ENCODE measurements around the gene MYPN. TPM values are rescaled to one million over a fixed set of nuclear protein-coding genes. Genes with fewer than 3 reads are reported as not detected.
A peak's percentile ranks its signal among the peaks of the same experiment; 100 is the strongest.

The MYPN gene, protein sequence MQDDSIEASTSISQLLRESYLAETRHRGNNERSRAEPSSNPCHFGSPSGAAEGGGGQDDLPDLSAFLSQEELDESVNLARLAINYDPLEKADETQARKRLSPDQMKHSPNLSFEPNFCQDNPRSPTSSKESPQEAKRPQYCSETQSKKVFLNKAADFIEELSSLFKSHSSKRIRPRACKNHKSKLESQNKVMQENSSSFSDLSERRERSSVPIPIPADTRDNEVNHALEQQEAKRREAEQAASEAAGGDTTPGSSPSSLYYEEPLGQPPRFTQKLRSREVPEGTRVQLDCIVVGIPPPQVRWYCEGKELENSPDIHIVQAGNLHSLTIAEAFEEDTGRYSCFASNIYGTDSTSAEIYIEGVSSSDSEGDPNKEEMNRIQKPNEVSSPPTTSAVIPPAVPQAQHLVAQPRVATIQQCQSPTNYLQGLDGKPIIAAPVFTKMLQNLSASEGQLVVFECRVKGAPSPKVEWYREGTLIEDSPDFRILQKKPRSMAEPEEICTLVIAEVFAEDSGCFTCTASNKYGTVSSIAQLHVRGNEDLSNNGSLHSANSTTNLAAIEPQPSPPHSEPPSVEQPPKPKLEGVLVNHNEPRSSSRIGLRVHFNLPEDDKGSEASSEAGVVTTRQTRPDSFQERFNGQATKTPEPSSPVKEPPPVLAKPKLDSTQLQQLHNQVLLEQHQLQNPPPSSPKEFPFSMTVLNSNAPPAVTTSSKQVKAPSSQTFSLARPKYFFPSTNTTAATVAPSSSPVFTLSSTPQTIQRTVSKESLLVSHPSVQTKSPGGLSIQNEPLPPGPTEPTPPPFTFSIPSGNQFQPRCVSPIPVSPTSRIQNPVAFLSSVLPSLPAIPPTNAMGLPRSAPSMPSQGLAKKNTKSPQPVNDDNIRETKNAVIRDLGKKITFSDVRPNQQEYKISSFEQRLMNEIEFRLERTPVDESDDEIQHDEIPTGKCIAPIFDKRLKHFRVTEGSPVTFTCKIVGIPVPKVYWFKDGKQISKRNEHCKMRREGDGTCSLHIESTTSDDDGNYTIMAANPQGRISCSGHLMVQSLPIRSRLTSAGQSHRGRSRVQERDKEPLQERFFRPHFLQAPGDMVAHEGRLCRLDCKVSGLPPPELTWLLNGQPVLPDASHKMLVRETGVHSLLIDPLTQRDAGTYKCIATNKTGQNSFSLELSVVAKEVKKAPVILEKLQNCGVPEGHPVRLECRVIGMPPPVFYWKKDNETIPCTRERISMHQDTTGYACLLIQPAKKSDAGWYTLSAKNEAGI (N-terminal part only)
- total RNA-seq = 1.5 and 1.8 TPM in 2 replicates

DNA sequence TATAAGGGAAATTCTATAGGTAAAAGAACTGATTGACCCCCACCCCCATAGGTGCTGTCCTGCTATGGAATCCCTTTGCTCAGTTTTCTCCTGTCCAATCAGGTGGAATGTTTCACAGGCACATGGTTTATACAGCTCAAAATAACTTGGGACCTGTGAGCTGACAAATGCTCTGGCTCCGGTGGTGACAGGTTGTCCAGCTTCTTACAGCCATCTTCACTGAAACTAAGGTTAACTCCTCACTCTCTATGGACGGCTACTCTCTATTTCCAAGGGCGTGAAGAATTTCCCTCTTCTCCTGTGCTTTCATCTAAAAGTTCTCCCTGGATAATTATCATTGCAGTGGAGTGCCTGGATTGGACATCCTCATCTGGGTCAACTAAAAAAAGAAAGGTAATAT, at the start of gene MYPN:
TSS of gene MYPN (plus strand) at position 158 of the 400 bp plus-strand sequence. CDS start 11,951 bp downstream, outside the sequence.
- TF ChIP-seq, protein P1, sequence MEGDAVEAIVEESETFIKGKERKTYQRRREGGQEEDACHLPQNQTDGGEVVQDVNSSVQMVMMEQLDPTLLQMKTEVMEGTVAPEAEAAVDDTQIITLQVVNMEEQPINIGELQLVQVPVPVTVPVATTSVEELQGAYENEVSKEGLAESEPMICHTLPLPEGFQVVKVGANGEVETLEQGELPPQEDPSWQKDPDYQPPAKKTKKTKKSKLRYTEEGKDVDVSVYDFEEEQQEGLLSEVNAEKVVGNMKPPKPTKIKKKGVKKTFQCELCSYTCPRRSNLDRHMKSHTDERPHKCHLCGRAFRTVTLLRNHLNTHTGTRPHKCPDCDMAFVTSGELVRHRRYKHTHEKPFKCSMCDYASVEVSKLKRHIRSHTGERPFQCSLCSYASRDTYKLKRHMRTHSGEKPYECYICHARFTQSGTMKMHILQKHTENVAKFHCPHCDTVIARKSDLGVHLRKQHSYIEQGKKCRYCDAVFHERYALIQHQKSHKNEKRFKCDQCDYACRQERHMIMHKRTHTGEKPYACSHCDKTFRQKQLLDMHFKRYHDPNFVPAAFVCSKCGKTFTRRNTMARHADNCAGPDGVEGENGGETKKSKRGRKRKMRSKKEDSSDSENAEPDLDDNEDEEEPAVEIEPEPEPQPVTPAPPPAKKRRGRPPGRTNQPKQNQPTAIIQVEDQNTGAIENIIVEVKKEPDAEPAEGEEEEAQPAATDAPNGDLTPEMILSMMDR (IDR thresholded peaks at IDR 0.05; ENCODE audit: extremely low read depth, low read depth, low read length) = no peak
- DNase-seq (ENCODE audit: insufficient read length, low spot score, missing footprints) = no peak
- H3K9me3 ChIP-seq (ENCODE audit: low read depth, low read length) = no peaks in the 10 kb centered on the region
- H3K36me3 ChIP-seq (ENCODE audit: insufficient read depth, low read length) = peaks cover 13% of the 10 kb centered on the region
- H3K27me3 ChIP-seq (ENCODE audit: insufficient read depth, low read length) = no peaks in the 10 kb centered on the region
- H3K79me2 ChIP-seq (ENCODE audit: insufficient read depth, low read length) = peaks cover 62% of the 10 kb centered on the region
- H2AFZ ChIP-seq (ENCODE audit: low read length) = no peak within 1 kb of the TSS
- H4K20me1 ChIP-seq (ENCODE audit: insufficient read depth, low read length) = no peaks in the 10 kb centered on the region
- H3K4me1 ChIP-seq (ENCODE audit: insufficient read depth, low read length) = peaks cover 45% of the 10 kb centered on the region
- peak within 1 kb of the TSS; percentile 10 for H3K27ac ChIP-seq (ENCODE audit: low read depth, low read length)
- H3K4me2 ChIP-seq (ENCODE audit: insufficient read depth, low read length) = peak within 1 kb of the TSS; percentile 95
- peak within 1 kb of the TSS; percentile 71 for H3K4me3 ChIP-seq (ENCODE audit: insufficient read depth, low read length)

DNA sequence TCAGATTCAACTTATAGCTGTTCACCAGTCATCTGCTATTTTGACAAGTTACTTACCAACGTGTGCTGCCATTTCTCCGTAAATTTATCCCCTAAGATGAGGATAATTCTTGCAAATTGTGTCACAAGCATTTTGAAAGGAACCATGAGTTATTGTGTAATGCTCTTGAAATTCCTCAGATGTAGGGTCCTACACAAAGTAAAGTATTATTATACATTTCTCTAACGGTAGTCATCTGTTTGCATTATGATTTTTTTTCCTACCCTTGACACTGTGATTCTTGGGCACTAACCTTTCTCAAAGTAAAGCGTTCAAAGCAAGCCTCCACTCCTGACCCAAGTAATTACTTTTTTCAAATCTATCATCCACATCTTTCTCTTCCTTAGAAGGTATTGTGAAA, 42.3 kb upstream of the MYPN start:
- Histone ChIP-seq H3K36me3 (ENCODE audit: insufficient read depth, low read length) (peaks cover 45% of the 10 kb centered on the region), H4K20me1 (ENCODE audit: insufficient read depth, low read length) (peaks cover 23% of the 10 kb centered on the region)

DNA sequence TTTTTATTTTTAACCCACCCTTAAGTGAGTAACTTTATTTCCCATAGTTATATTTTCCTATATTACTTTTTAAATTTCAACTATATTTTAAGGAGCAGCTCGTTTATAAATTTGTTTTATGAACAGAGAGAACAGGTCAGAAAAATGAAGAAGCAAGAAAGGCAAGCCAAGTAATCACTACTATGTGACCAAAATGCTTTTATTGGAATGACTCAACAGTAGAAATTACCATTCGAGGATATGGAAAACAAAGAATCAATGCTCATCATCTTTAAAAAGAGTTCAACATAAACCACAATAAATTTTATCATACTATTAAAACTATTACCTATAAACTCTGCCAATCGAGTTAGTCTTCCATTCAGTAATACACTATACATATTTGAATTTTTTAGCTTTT, 41.8 kb upstream of the MYPN start:
- Histone ChIP-seq H3K79me2 (ENCODE audit: insufficient read depth, low read length) (peaks cover 97% of the 10 kb centered on the region), H3K36me3 (ENCODE audit: insufficient read depth, low read length) (peaks cover 45% of the 10 kb centered on the region), H2AFZ (ENCODE audit: low read length) (no peak overlapping the region), H4K20me1 (ENCODE audit: insufficient read depth, low read length) (peaks cover 25% of the 10 kb centered on the region), H3K27ac (ENCODE audit: low read depth, low read length) (peak overlapping the region; percentile 24), H3K4me3 (ENCODE audit: insufficient read depth, low read length) (no peak overlapping the region), H3K4me1 (ENCODE audit: insufficient read depth, low read length) (peaks cover 34% of the 10 kb centered on the region), H3K9me3 (ENCODE audit: low read depth, low read length) (no peaks in the 10 kb centered on the region), H3K27me3 (ENCODE audit: insufficient read depth, low read length) (no peaks in the 10 kb centered on the region), H3K4me2 (ENCODE audit: insufficient read depth, low read length) (peak overlapping the region; percentile 8)
- TF ChIP-seq, protein P1 (IDR thresholded peaks at IDR 0.05; ENCODE audit: extremely low read depth, low read depth, low read length) = no peak
- DNase-seq (ENCODE audit: insufficient read length, low spot score, missing footprints) = no peak

More for the DNA sequence above, 42.3 kb upstream of the MYPN start:
- Histone ChIP-seq H3K4me3 (ENCODE audit: insufficient read depth, low read length) (no peak overlapping the region), H3K79me2 (ENCODE audit: insufficient read depth, low read length) (peaks cover 96% of the 10 kb centered on the region), H2AFZ (ENCODE audit: low read length) (no peak overlapping the region), H3K4me1 (ENCODE audit: insufficient read depth, low read length) (peaks cover 34% of the 10 kb centered on the region), H3K27me3 (ENCODE audit: insufficient read depth, low read length) (no peaks in the 10 kb centered on the region), H3K27ac (ENCODE audit: low read depth, low read length) (peak overlapping the region; percentile 24), H3K4me2 (ENCODE audit: insufficient read depth, low read length) (peak overlapping the region; percentile 8), H3K9me3 (ENCODE audit: low read depth, low read length) (no peaks in the 10 kb centered on the region)
- TF ChIP-seq, protein P1 (IDR thresholded peaks at IDR 0.05; ENCODE audit: extremely low read depth, low read depth, low read length) = no peak
- no peak for DNase-seq (ENCODE audit: insufficient read length, low spot score, missing footprints)
